H1 (cell line): ENCODE results near the gene STX16. TPM values are rescaled to one million over a fixed set of nuclear protein-coding genes. Genes with fewer than 3 reads are reported as not detected.
A peak's percentile ranks its signal among the peaks of the same experiment; 100 is the strongest.

Source experiments
- CTCF ChIA-PET: fragments of 300-600 bp; sonication (Branson Sonifier 250); formaldehyde crosslinking; loops from one replicate; lab custom pipeline; 2021; ENCODE audit not compliant: partially characterized antibody; lab: Charles Lee
- POLR2A ChIA-PET: fragments of 300-600 bp; sonication (Branson Sonifier 250); formaldehyde crosslinking; loops from one replicate; lab custom pipeline; 2021; ENCODE audit warnings: inconsistent platforms; ENCODE audit not compliant: partially characterized antibody; lab: Charles Lee
- DNase-seq, 2 experiments: peaks; one replicate each; pipeline versions ENCODE4 v3.0.0 to v3.0.0-alpha.2; 2010 to 2022; ENCODE audit warnings: low spot score in 2 of 2, low read depth in 1 of 2, mixed read lengths in 1 of 2
- FAIRE-seq: peaks from 2 replicates; lab custom pipeline; 2011; peaks lifted over from hg19 to GRCh38; lab: Jason Lieb, UNC
- H2AFZ ChIP-seq: 2 replicates; pipeline ENCODE4 v1.8.1; 2012; ENCODE audit warnings: low read length, inconsistent platforms
- H2AK5ac ChIP-seq: 2 replicates; pipeline ENCODE4 v1.6.1; 2013; ENCODE audit warnings: low read depth, low read length
- H2BK120ac ChIP-seq: replicated peaks from 2 replicates; pipeline ENCODE3; 2013; ENCODE audit warnings: low read depth, low read length, inconsistent platforms
- H2BK12ac ChIP-seq: 2 replicates; pipeline ENCODE4 v1.6.1; 2013; ENCODE audit warnings: low read depth, low read length
- H2BK15ac ChIP-seq: 2 replicates; pipeline ENCODE4 v1.6.1; 2013; ENCODE audit warnings: low read length
- H2BK20ac ChIP-seq: 2 replicates; pipeline ENCODE4 v1.6.1; 2013; ENCODE audit warnings: low read length
- H2BK5ac ChIP-seq: 2 replicates; pipeline ENCODE4 v1.6.1; 2013; ENCODE audit warnings: low read depth, low read length
- H3K14ac ChIP-seq: 2 replicates; pipeline ENCODE4 v1.6.1; 2013; ENCODE audit warnings: inconsistent platforms; ENCODE audit not compliant: insufficient read length
- H3K18ac ChIP-seq: 2 replicates; pipeline ENCODE4 v1.6.1; 2013; ENCODE audit warnings: low read length; ENCODE audit errors: extremely low read depth
- H3K23ac ChIP-seq: 2 replicates; pipeline ENCODE4 v1.6.1; 2013; ENCODE audit warnings: inconsistent platforms; ENCODE audit not compliant: insufficient read length
- H3K23me2 ChIP-seq: 2 replicates; pipeline ENCODE4 v1.6.1; 2013; ENCODE audit warnings: low read depth, low read length
- H3K27ac ChIP-seq: 2 replicates; pipeline ENCODE4 v1.6.1; 2011; ENCODE audit warnings: low read depth, low read length, inconsistent platforms
- H3K27me3 ChIP-seq, 4 experiments: replicated peaks in 1 of 4; 1 replicate in 1 of 4; 2 replicates in 3 of 4; pipeline versions ENCODE4 v1.6.1 to v1.8.1; 2011 to 2013; ENCODE audit warnings: low read length in 3 of 4, mild to moderate bottlenecking in 3 of 4, inconsistent platforms in 2 of 4, mixed read lengths in 2 of 4, moderate library complexity in 1 of 4; ENCODE audit not compliant: control insufficient read depth in 3 of 4, insufficient read depth in 3 of 4; ENCODE audit errors: extremely low read depth in 1 of 4
- H3K36me3 ChIP-seq, 4 experiments: 2 replicates each; pipeline versions ENCODE4 v1.6.1 to v1.8.1; 2011 to 2013; ENCODE audit warnings: mild to moderate bottlenecking in 4 of 4, low read length in 3 of 4, moderate library complexity in 2 of 4, control low read depth in 1 of 4, inconsistent platforms in 1 of 4; ENCODE audit not compliant: insufficient read depth in 4 of 4, control insufficient read depth in 2 of 4
- H3K4ac ChIP-seq: replicated peaks from 2 replicates; pipeline ENCODE3; 2013; ENCODE audit warnings: low read length, low read depth, mixed read lengths, inconsistent platforms; ENCODE audit not compliant: insufficient read length
- H3K4me1 ChIP-seq, 4 experiments: replicated peaks in 1 of 4; 1 replicate in 1 of 4; 2 replicates in 3 of 4; pipeline versions ENCODE4 v1.6.1 to v1.8.1; 2011 to 2013; ENCODE audit warnings: low read length in 3 of 4, inconsistent platforms in 2 of 4, mixed read lengths in 1 of 4; ENCODE audit not compliant: insufficient read depth in 4 of 4, control insufficient read depth in 3 of 4
- H3K4me2 ChIP-seq, 2 experiments: 2 replicates each; pipeline versions ENCODE4 v1.6.1 to v1.8.1; 2011 to 2013; ENCODE audit warnings: low read depth in 2 of 2, low read length in 2 of 2, control low read depth in 1 of 2, inconsistent platforms in 1 of 2, mild to moderate bottlenecking in 1 of 2; ENCODE audit not compliant: insufficient read depth in 1 of 2
- H3K4me3 ChIP-seq, 4 experiments: fragments of 200-600, 300-600 bp in 1 of 4; sonication (generic), shearing (Covaris generic), sonication (Bioruptor Twin) in 1 of 4; 2 replicates each; pipeline versions ENCODE4 v1.5.1 to v1.8.1; 2011 to 2016; ENCODE audit warnings: low read length in 4 of 4, low read depth in 3 of 4, control low read depth in 2 of 4, inconsistent platforms in 2 of 4, mild to moderate bottlenecking in 2 of 4, mixed read lengths in 1 of 4, moderate library complexity in 1 of 4; ENCODE audit not compliant: insufficient read depth in 2 of 4; ENCODE audit errors: extremely low read depth in 1 of 4
- H3K56ac ChIP-seq: replicated peaks from 2 replicates; pipeline ENCODE3; 2013; ENCODE audit warnings: low read depth, mild to moderate bottlenecking, mixed read lengths, low read length, inconsistent platforms; ENCODE audit not compliant: insufficient read length
- H3K79me1 ChIP-seq: 2 replicates; pipeline ENCODE4 v1.6.1; 2013; ENCODE audit warnings: low read depth, low read length, control low read depth
- H3K79me2 ChIP-seq, 2 experiments: 2 replicates each; pipeline versions ENCODE4 v1.6.1 to v1.8.1; 2012 to 2013; ENCODE audit warnings: low read length in 2 of 2, mild to moderate bottlenecking in 2 of 2, inconsistent platforms in 1 of 2; ENCODE audit not compliant: insufficient read depth in 2 of 2, control insufficient read depth in 1 of 2
- H3K9ac ChIP-seq, 4 experiments: replicated peaks in 1 of 4; 1 replicate in 1 of 4; 2 replicates in 3 of 4; pipeline versions ENCODE4 v1.6.1 to v1.8.1; 2011 to 2013; ENCODE audit warnings: low read depth in 3 of 4, low read length in 3 of 4, control low read depth in 2 of 4, mild to moderate bottlenecking in 2 of 4, moderate library complexity in 2 of 4, inconsistent platforms in 1 of 4; ENCODE audit errors: extremely low read depth in 1 of 4
- H3K9me3 ChIP-seq, 2 experiments: 2 replicates each; pipeline versions ENCODE4 v1.6.1 to v1.8.1; 2012 to 2013; ENCODE audit warnings: mild to moderate bottlenecking in 2 of 2, moderate library complexity in 2 of 2, control low read depth in 1 of 2, inconsistent platforms in 1 of 2, low read depth in 1 of 2, low read length in 1 of 2, mixed read lengths in 1 of 2; ENCODE audit not compliant: insufficient read depth in 2 of 2
- H4K20me1 ChIP-seq, 2 experiments: replicated peaks in 1 of 2; 2 replicates each; pipeline versions ENCODE3 to v1.8.1; 2011 to 2013; ENCODE audit warnings: inconsistent platforms in 2 of 2, low read length in 2 of 2, mild to moderate bottlenecking in 1 of 2; ENCODE audit not compliant: insufficient read depth in 2 of 2, control insufficient read depth in 1 of 2
- H4K5ac ChIP-seq: 2 replicates; pipeline ENCODE4 v1.6.1; 2013; ENCODE audit warnings: low read length, low read depth, mixed read lengths, inconsistent platforms; ENCODE audit not compliant: insufficient read length
- H4K8ac ChIP-seq: 2 replicates; pipeline ENCODE4 v1.8.0; 2013; ENCODE audit warnings: mild to moderate bottlenecking, moderate library complexity, low read length, inconsistent platforms; ENCODE audit not compliant: insufficient read depth; ENCODE audit errors: extremely low read depth
- H4K91ac ChIP-seq: replicated peaks from 2 replicates; pipeline ENCODE3; 2013; ENCODE audit warnings: low read length, mixed read lengths, inconsistent platforms; ENCODE audit not compliant: insufficient read length
- POLR2AphosphoS5 ChIP-seq: IDR thresholded peaks from 2 replicates; pipeline ENCODE4 v1.6.1; 2011; ENCODE audit warnings: low read depth, low read length
- TAF7 ChIP-seq: optimal IDR thresholded peaks from 2 replicates; pipeline ENCODE3; 2011; ENCODE audit warnings: low read depth, mild to moderate bottlenecking, inconsistent platforms, low read length, moderate library complexity, borderline replicate concordance
- WGBS, 2 experiments: shearing (Covaris generic) in 1 of 2; methylation state at CpG; one replicate each; pipeline versions ENCODE4 v1.1.6 to v1.1.7; 2013 to 2015; ENCODE audit warnings: low lambda C conversion rate in 2 of 2, mixed read lengths in 2 of 2, inconsistent platforms in 1 of 2, low coverage in 1 of 2, missing lambda C conversion rate in 1 of 2; ENCODE audit not compliant: insufficient replicate concordance in 2 of 2, insufficient coverage in 1 of 2, insufficient read length in 1 of 2; ENCODE audit errors: extremely low coverage in 1 of 2, missing lambda C conversion rate in 1 of 2; 5-methylcytosine and 5-hydroxymethylcytosine counted together
- polyA plus RNA-seq, 7 experiments: library from polyadenylated mRNA; depleted of rRNA in 3 of 7; stranded (reverse) in 5 of 7; unstranded in 2 of 7; fragments of >200 nt in 5 of 7; fragments of 200-250 nt in 2 of 7; gene quantifications; 1 replicate in 5 of 7; 2 replicates in 1 of 7; 4 replicates in 1 of 7; pipeline versions ENCODE4 v1.2.1 to v1.2.3, GENCODE V29; 2011 to 2013; ENCODE audit warnings: missing spikeins in 2 of 7, mixed read lengths in 2 of 7
- total RNA-seq: library from RNA; stranded (reverse); fragmentation: NEBNext Ultra II Directional; extraction: Animal tissue kit (Norgen Biotek cat#: 25700); gene quantifications from 2 replicates; pipeline ENCODE4 v1.2.1, GENCODE V29; 2021

The STX16 gene
- total and polyA plus RNA-seq, 2 of the 8 experiments (the other 6 are each of a cell fraction or from before 2014, with no cell fraction given) = 45.2 to 61.6 TPM

DNA sequence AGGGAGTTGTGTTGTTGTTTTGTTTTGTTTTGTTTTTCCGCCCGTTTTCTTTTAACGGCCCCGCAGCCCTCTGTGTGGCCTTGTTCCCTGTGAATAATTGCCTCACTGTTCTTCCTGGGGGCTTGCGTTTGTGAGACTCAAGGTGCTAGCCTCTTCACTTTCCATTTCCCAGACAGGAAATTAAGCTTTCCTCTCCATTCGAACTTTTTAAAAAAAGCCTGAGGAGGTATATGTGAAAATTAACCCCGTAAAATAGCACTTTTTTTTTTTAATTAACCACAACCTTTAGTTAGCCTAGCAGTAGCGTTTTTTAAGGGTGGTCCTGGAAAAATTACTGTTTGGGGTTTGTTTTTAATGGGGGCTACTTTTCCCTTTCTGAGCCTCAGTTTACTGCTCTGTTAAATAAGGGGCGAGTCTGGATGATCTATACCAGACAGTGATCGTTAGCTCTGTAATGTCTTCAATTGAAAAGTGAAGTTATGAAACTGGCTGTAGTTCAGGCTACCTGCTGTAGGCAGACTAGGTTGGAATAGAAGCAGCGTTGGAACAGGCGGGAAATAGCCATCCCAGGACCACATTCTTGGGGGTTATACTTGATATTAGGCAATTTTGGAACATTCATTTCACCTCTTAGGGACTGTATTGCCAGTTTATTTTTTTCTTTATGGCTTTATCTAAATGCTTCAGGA lies 1.7 kb downstream of the STX16 start:
- H3K27me3 ChIP-seq = peaks cover 0 to 3% (median 0%) of the 10 kb centered on the region in 4 experiments; a peak in 2 of 7 replicates
- peak overlapping the region; percentile 85 for H4K5ac ChIP-seq
- H3K4me1 ChIP-seq = peaks cover 9 to 12% (median 11%) of the 10 kb centered on the region in 4 experiments; a peak in 6 of 7 replicates
- peak overlapping the region; percentile 86 for H3K27ac ChIP-seq
- H3K4me3 ChIP-seq = peak overlapping the region; percentile 63 to 90 (median 82)
- peaks cover 25 to 63% of the 10 kb centered on the region in 2 experiments for H3K79me2 ChIP-seq
- H2BK20ac ChIP-seq = no peak overlapping the region
- peak overlapping the region; percentile 86 for H2BK120ac ChIP-seq
- H3K56ac ChIP-seq = peak overlapping the region; percentile 66
- H3K23ac ChIP-seq = no peak overlapping the region
- H3K23me2 ChIP-seq = peaks cover 19% of the 10 kb centered on the region
- H4K8ac ChIP-seq = 0 out of 2 replicates have a peak overlapping the region, but pooled peaks have one; percentile 46
- DNase-seq (no peak), FAIRE-seq (no peak)
- no peak overlapping the region for H2AK5ac ChIP-seq
- H2BK12ac ChIP-seq = peak overlapping the region; percentile 51
- peak overlapping the region; percentile 71 for H3K4ac ChIP-seq
- peak overlapping the region; percentile 93 for H3K18ac ChIP-seq
- H2BK15ac ChIP-seq = no peak overlapping the region
- no peak overlapping the region for H3K14ac ChIP-seq
- POLR2A ChIA-PET = interaction anchor here (0.6 to 11.7 kb wide), 19 partner anchors 9 to 382 kb away, joined by 3 to 242 read pairs (median 10); partner anchors contain the start of genes APCDD1L, GNAS and NPEPL1
- H4K20me1 ChIP-seq = no peaks in the 10 kb centered on the region
- no peak overlapping the region for H2AFZ ChIP-seq
- H2BK5ac ChIP-seq = peak overlapping the region; percentile 76
- peak overlapping the region; percentile 86 to 91 for H3K4me2 ChIP-seq
- H3K9me3 ChIP-seq = no peaks in the 10 kb centered on the region
- TF ChIP-seq TAF7 (no peak), POLR2AphosphoS5 (0 out of 2 replicates have a peak, but pooled peaks have one; percentile 6)
- TF ChIP-seq, all 59 proteins: peak for 1
- Histone ChIP-seq H3K9ac (peak overlapping the region; percentile 39 to 77 (median 70)), H4K91ac (peak overlapping the region; percentile 84), H3K36me3 (peaks cover 0 to 3% (median 0%) of the 10 kb centered on the region in 4 experiments; a peak in 1 of 8 replicates), H3K79me1 (no peaks in the 10 kb centered on the region)
- CTCF ChIA-PET = interaction anchor here (0.6 to 3.0 kb wide), 6 partner anchors 16 to 735 kb away, joined by 3 to 34 read pairs (median 3); no protein-coding TSS in a partner anchor
- 4% methylated on average over 12 of the region's 12 CpGs; no CpG with 5 or more reads in 1 of the 2 experiments for WGBS, 2 experiments
